Osteocyte (in vitro differentiated cells): ENCODE measurements around the gene ATXN7. TPM values are rescaled to one million over a fixed set of nuclear protein-coding genes. Genes with fewer than 3 reads are reported as not detected.

Experiments used
- DNase-seq: peaks from one replicate; pipeline ENCODE4 v3.0.0; 2021; ENCODE audit warnings: mixed read lengths; ENCODE audit not compliant: unreplicated experiment; ENCODE audit errors: extremely low spot score
- H3K27ac Mint-ChIP-seq: one replicate; pipeline ENCODE4 v1.8.0; 2021; ENCODE audit warnings: mild to moderate bottlenecking, mixed read lengths; ENCODE audit not compliant: unreplicated experiment
- H3K27me3 Mint-ChIP-seq: one replicate; pipeline ENCODE4 v1.8.0; 2021; ENCODE audit warnings: mixed read lengths; ENCODE audit not compliant: unreplicated experiment
- H3K36me3 Mint-ChIP-seq: one replicate; pipeline ENCODE4 v1.8.0; 2021; ENCODE audit warnings: mixed read lengths; ENCODE audit not compliant: unreplicated experiment
- H3K4me1 Mint-ChIP-seq: one replicate; pipeline ENCODE4 v1.8.0; 2021; ENCODE audit warnings: mixed read lengths; ENCODE audit not compliant: unreplicated experiment
- H3K4me3 Mint-ChIP-seq: one replicate; pipeline ENCODE4 v1.8.0; 2021; ENCODE audit warnings: mild to moderate bottlenecking, moderate library complexity, mixed read lengths; ENCODE audit not compliant: unreplicated experiment
- H3K9me3 Mint-ChIP-seq: one replicate; pipeline ENCODE4 v1.8.0; 2021; ENCODE audit warnings: mixed read lengths; ENCODE audit not compliant: unreplicated experiment
- total RNA-seq: library from RNA; stranded (reverse); gene quantifications from 2 replicates; pipeline ENCODE4 v1.2.1, GENCODE V29; 2021
- TF ChIP-seq, protein P1 (sequence below): fragments of 200-600 bp; sonication (generic); IDR thresholded peaks from 2 replicates; pipeline ENCODE4 v1.5.0; 2021; ENCODE audit warnings: antibody characterized with exemption, mild to moderate bottlenecking, moderate library complexity

ATXN7 gene
- total RNA-seq, 1 donor from 2014 or later: 22.7 TPM

DNA sequence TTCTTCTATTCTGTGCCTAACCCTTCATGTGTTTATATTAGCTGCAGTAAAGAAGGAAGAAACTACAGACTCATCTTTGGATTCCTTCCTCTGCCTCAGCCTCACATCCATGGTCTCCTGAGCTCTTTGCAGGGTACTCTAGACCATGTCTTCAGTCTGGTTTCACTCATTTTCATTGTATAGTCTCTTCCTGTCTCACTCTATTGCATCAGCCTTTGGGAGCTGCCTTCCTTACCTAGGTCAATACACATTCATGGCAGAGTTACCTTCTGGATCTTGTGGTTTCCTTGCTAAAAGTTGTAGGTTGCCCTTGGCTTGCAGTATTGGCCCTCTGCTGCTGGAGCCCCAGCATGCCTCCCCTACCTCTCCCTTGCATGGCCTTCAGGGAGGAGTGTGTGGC is 80.0 kb downstream of the ATXN7 start:
- no peak overlapping the region for H3K27ac Mint-ChIP-seq
- no peak overlapping the region for H3K4me3 Mint-ChIP-seq
- no peaks in the 10 kb centered on the region for H3K27me3 Mint-ChIP-seq
- peaks cover 26% of the 10 kb centered on the region for H3K4me1 Mint-ChIP-seq
- DNase-seq: no peak
- H3K9me3 Mint-ChIP-seq: no peaks in the 10 kb centered on the region
- H3K36me3 Mint-ChIP-seq: peaks cover 8% of the 10 kb centered on the region
- TF ChIP-seq, protein P1, sequence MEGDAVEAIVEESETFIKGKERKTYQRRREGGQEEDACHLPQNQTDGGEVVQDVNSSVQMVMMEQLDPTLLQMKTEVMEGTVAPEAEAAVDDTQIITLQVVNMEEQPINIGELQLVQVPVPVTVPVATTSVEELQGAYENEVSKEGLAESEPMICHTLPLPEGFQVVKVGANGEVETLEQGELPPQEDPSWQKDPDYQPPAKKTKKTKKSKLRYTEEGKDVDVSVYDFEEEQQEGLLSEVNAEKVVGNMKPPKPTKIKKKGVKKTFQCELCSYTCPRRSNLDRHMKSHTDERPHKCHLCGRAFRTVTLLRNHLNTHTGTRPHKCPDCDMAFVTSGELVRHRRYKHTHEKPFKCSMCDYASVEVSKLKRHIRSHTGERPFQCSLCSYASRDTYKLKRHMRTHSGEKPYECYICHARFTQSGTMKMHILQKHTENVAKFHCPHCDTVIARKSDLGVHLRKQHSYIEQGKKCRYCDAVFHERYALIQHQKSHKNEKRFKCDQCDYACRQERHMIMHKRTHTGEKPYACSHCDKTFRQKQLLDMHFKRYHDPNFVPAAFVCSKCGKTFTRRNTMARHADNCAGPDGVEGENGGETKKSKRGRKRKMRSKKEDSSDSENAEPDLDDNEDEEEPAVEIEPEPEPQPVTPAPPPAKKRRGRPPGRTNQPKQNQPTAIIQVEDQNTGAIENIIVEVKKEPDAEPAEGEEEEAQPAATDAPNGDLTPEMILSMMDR: no peak

DNA sequence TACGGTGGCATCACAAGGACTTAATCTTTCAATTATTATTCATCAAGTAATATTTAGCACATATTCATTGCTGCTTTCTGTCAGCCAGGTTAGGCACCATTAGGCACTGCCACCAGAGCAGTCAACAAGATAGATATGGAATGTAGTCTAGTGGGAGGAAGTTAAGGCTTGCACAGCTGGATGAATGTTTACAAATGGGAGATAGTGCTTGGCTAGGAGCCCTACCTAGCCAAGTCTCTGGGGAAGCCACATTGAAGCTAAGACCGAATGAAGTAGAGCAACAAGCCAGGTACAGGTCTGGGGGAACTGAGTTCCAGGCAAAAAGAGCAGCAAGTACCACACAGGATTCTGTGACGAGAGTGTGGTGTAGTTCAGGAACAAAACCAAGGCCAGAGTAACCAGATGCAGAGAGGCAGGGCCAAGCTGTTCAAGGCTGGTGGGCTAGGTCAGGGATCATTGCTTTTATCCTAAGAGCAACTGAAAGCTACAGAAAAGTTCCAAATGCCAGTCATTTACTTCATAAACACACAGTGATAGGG is 82.0 kb downstream of the ATXN7 start:
- DNase-seq: no peak
- H3K9me3 Mint-ChIP-seq: no peaks in the 10 kb centered on the region

DNA sequence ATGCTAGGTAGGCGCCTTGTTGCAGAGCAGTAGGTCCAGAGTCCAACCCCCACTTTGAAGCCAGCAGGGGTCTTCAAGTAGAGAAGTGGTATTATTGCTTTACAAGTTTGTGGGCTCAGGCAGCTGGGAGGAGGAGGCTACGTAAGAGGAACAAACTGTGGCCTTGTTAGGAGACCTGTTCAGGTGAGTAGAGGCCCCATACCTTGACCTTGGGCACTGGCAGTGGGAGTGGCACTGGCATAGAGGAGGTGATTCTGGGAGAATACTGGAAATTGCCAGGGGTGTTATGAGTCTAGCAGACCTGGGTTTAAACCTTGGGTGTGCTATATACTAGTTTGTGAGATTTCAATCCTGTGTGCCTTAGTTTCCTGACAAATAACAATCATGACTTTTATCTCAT is 83.1 kb downstream of the ATXN7 start:
- no peak overlapping the region for H3K4me3 Mint-ChIP-seq
- peak overlapping the region; percentile 94 for H3K27ac Mint-ChIP-seq
- TF ChIP-seq, protein P1: no peak
- DNase-seq: no peak
- no peaks in the 10 kb centered on the region for H3K9me3 Mint-ChIP-seq
- peaks cover 8% of the 10 kb centered on the region for H3K36me3 Mint-ChIP-seq
- peaks cover 48% of the 10 kb centered on the region for H3K4me1 Mint-ChIP-seq
- no peaks in the 10 kb centered on the region for H3K27me3 Mint-ChIP-seq

More for the DNA sequence above, 82.0 kb downstream of the ATXN7 start:
- Mint-ChIP-seq H3K36me3 (peaks cover 8% of the 10 kb centered on the region), H3K4me3 (no peak overlapping the region), H3K27me3 (no peaks in the 10 kb centered on the region), H3K27ac (peak overlapping the region; percentile 94), H3K4me1 (peaks cover 37% of the 10 kb centered on the region)
- TF ChIP-seq, protein P1: no peak

DNA sequence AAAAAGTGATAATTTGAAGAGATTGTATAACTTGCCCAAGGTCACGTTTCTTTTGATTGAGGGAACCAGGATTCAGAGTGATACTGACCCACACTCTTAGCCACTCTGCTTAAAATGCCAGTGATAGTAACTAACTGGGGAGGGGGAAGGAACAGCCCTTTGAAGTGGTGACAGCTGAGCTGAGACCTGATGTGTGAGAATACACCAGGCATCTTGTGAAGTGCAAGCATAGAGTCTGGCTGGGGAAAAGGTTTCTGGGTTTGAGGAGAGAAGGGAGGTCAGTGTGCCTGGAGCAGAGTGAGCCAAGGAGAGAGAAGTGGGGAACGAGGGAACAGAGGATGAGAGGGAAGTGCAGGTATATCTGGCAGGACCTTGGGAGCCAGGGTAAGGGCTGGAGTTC is 83.9 kb downstream of the ATXN7 start:
- peaks cover 52% of the 10 kb centered on the region for H3K4me1 Mint-ChIP-seq
- H3K27ac Mint-ChIP-seq: peak overlapping the region; percentile 94
- TF ChIP-seq, protein P1: no peak
- peaks cover 8% of the 10 kb centered on the region for H3K36me3 Mint-ChIP-seq
- H3K4me3 Mint-ChIP-seq: no peak overlapping the region
- DNase-seq: no peak
- no peaks in the 10 kb centered on the region for H3K9me3 Mint-ChIP-seq
- no peaks in the 10 kb centered on the region for H3K27me3 Mint-ChIP-seq

DNA sequence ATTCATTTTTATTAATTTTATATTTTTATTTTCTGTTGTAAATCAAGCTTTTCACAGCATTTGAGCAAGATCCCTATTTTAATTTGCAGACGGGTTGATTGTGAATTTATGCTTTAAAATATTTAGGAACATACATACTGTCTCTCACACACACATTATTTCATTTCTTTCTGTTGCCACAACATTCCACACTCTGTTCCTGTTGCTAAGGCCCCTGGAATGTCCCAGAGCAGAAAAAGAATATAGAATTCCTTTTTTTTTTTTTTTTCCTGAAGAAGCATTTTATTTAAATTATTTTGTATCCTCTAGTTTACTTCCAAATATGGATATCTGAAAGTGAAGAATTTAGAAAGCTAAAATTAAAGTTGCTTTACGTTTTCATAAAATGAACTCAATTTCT is 85.3 kb downstream of the ATXN7 start:
- H3K36me3 Mint-ChIP-seq: peaks cover 11% of the 10 kb centered on the region

More for the DNA sequence above, 85.3 kb downstream of the ATXN7 start:
- Mint-ChIP-seq H3K27ac (peak overlapping the region; percentile 94), H3K9me3 (no peaks in the 10 kb centered on the region), H3K4me3 (no peak overlapping the region), H3K27me3 (no peaks in the 10 kb centered on the region), H3K4me1 (peaks cover 58% of the 10 kb centered on the region)
- TF ChIP-seq, protein P1: no peak
- no peak for DNase-seq
